Coronary artery (tissue), 2 donors: ENCODE results near the gene APLF.

Source experiments
- DNase-seq: peaks from one replicate; pipeline ENCODE4 v3.0.0-alpha.2; 2017; ENCODE audit warnings: low spot score
- H3K27ac ChIP-seq, 2 donors: fragments of 200-600 bp; sonication (generic); one replicate each; pipeline ENCODE4 v1.5.1; 2016 to 2019
- H3K4me3 ChIP-seq: fragments of 200-600 bp; sonication (generic); 2 replicates; pipeline ENCODE4 v1.5.1; 2016; ENCODE audit warnings: mild to moderate bottlenecking, moderate library complexity
- TF ChIP-seq, protein P1 (sequence below): fragments of 200-600 bp; sonication (generic); IDR thresholded peaks from one replicate; pipeline ENCODE4 v1.5.1; 2019; ENCODE audit warnings: antibody characterized with exemption

Gene APLF

GRCh38 chr2:68558576-68558975 lies 91.2 kb downstream of the APLF start:
- TF ChIP-seq, protein P1, sequence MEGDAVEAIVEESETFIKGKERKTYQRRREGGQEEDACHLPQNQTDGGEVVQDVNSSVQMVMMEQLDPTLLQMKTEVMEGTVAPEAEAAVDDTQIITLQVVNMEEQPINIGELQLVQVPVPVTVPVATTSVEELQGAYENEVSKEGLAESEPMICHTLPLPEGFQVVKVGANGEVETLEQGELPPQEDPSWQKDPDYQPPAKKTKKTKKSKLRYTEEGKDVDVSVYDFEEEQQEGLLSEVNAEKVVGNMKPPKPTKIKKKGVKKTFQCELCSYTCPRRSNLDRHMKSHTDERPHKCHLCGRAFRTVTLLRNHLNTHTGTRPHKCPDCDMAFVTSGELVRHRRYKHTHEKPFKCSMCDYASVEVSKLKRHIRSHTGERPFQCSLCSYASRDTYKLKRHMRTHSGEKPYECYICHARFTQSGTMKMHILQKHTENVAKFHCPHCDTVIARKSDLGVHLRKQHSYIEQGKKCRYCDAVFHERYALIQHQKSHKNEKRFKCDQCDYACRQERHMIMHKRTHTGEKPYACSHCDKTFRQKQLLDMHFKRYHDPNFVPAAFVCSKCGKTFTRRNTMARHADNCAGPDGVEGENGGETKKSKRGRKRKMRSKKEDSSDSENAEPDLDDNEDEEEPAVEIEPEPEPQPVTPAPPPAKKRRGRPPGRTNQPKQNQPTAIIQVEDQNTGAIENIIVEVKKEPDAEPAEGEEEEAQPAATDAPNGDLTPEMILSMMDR, result no peak
- Histone ChIP-seq H3K4me3 (no peak overlapping the region), H3K27ac (no peak overlapping the region)
- no peak for DNase-seq

- TF ChIP-seq, protein P1, result no peak
- no peak for DNase-seq
- Histone ChIP-seq H3K27ac (no peak overlapping the region), H3K4me3 (no peak overlapping the region)
Observed at GRCh38 chr2:68559692-68560091, 92.3 kb downstream of the APLF start.

GRCh38 chr2:68560545-68560944 lies 93.2 kb downstream of the APLF start:
- no peak for DNase-seq
- Histone ChIP-seq H3K27ac (no peak overlapping the region), H3K4me3 (no peak overlapping the region)
- TF ChIP-seq, protein P1, result no peak

DNA sequence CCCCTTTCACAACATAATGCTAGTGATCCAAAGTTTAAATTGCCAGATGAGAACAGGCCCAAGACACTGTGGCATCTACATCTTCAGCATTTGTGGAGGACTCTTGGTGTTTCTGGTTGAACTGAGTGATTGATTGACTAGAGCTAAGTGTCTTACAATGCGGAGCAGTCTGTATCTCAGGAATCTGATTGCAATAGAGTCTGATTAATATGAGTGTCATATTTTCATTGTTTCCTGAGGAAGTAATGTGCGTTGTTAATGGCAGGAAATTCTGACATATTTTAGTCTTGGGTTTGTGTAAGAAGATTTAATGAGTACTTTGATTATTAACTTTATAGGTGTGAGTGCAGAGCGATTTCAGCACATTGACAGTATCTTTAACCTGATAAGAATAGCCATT lies 94.0 kb downstream of the APLF start:
- Histone ChIP-seq H3K27ac (no peak overlapping the region), H3K4me3 (no peak overlapping the region)
- TF ChIP-seq, protein P1, result no peak
- DNase-seq, result no peak

- no peak overlapping the region for H3K27ac ChIP-seq
- no peak for DNase-seq
- TF ChIP-seq, protein P1, result no peak
- no peak overlapping the region for H3K4me3 ChIP-seq
Observed at GRCh38 chr2:68562934-68563333, 95.5 kb downstream of the APLF start.

GRCh38 chr2:68564426-68564825 lies 97.0 kb downstream of the APLF start:
- DNase-seq, result no peak
- no peak overlapping the region for H3K4me3 ChIP-seq
- no peak overlapping the region for H3K27ac ChIP-seq
- TF ChIP-seq, protein P1, result no peak

DNA sequence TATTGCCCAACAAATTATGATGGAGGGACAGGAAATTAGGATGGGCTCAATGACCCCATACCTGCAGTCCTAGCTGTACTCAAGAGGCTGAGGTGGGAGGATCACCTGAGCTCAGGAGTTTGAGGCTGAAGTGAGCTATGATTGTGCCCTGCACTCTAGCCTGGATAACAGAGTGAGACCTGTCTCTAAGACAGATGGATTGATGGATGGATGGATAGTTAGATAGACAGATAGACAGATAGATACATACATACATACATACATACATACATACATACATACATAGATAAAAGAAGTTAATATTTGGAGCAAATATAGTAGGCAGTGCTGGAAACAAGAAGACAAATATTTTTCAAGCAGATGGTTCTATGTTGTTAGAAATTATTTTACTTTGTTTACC lies 97.9 kb downstream of the APLF start:
- no peak overlapping the region for H3K4me3 ChIP-seq
- no peak overlapping the region for H3K27ac ChIP-seq
- DNase-seq, result no peak
- TF ChIP-seq, protein P1, result no peak
